ENCODE results near the gene PLCL1. TPM values are rescaled to one million over a fixed set of nuclear protein-coding genes. Genes with fewer than 3 reads are reported as not detected.

PLCL1 gene
- 1.2 and 1.3 TPM in 2 replicates for total RNA-seq
- long read RNA-seq, partial matches to known transcripts: 1 of 2 reads
- long read RNA-seq, other reads (novel, unspliced or antisense): 1 of 2 reads

- Mint-ChIP-seq H3K27me3 (ENCODE audit: unreplicated experiment) (peaks cover 69% of the 10 kb centered on the region), H3K4me3 (ENCODE audit: unreplicated experiment) (peak within 1 kb of the TSS; percentile 88), H3K9me3 (ENCODE audit: unreplicated experiment) (no peaks in the 10 kb centered on the region), H3K27ac (ENCODE audit: unreplicated experiment) (peak within 1 kb of the TSS; percentile 25), H3K36me3 (ENCODE audit: unreplicated experiment) (no peaks in the 10 kb centered on the region), H3K4me1 (ENCODE audit: unreplicated experiment) (peaks cover 15% of the 10 kb centered on the region)
- peak; percentile 95 for DNase-seq (ENCODE audit: extremely low spot score, unreplicated experiment)
- no peak for TF ChIP-seq CTCF (IDR thresholded peaks at IDR 0.05)
Measured at GRCh38 chr2:197804049-197804757, at the start of gene PLCL1. Gene PLCL1 (plus strand): TSS chr2:197804593.

- Mint-ChIP-seq H3K9me3 (ENCODE audit: unreplicated experiment) (peaks cover 4% of the 10 kb centered on the region), H3K4me1 (ENCODE audit: unreplicated experiment) (no peaks in the 10 kb centered on the region), H3K36me3 (ENCODE audit: unreplicated experiment) (no peaks in the 10 kb centered on the region), H3K27ac (ENCODE audit: unreplicated experiment) (no peak overlapping the region), H3K4me3 (ENCODE audit: unreplicated experiment) (no peak overlapping the region), H3K27me3 (ENCODE audit: unreplicated experiment) (peaks cover 37% of the 10 kb centered on the region)
- no peak for DNase-seq (ENCODE audit: extremely low spot score, unreplicated experiment)
- no peak for TF ChIP-seq CTCF (IDR thresholded peaks at IDR 0.05)
Measured at GRCh38 chr2:197759013-197759412, 45.4 kb upstream of the PLCL1 start.

- Mint-ChIP-seq H3K4me1 (ENCODE audit: unreplicated experiment) (no peaks in the 10 kb centered on the region), H3K36me3 (ENCODE audit: unreplicated experiment) (no peaks in the 10 kb centered on the region), H3K4me3 (ENCODE audit: unreplicated experiment) (no peak overlapping the region), H3K27ac (ENCODE audit: unreplicated experiment) (no peak overlapping the region), H3K27me3 (ENCODE audit: unreplicated experiment) (peaks cover 39% of the 10 kb centered on the region), H3K9me3 (ENCODE audit: unreplicated experiment) (peaks cover 4% of the 10 kb centered on the region)
- no peak for TF ChIP-seq CTCF (IDR thresholded peaks at IDR 0.05)
- no peak for DNase-seq (ENCODE audit: extremely low spot score, unreplicated experiment)
Measured at GRCh38 chr2:197759625-197760292, 44.6 kb upstream of the PLCL1 start.

- Mint-ChIP-seq H3K36me3 (ENCODE audit: unreplicated experiment) (no peaks in the 10 kb centered on the region), H3K27ac (ENCODE audit: unreplicated experiment) (no peak overlapping the region), H3K9me3 (ENCODE audit: unreplicated experiment) (peaks cover 4% of the 10 kb centered on the region), H3K4me1 (ENCODE audit: unreplicated experiment) (no peaks in the 10 kb centered on the region), H3K27me3 (ENCODE audit: unreplicated experiment) (peaks cover 40% of the 10 kb centered on the region), H3K4me3 (ENCODE audit: unreplicated experiment) (no peak overlapping the region)
- no peak for TF ChIP-seq CTCF (IDR thresholded peaks at IDR 0.05)
- DNase-seq (ENCODE audit: extremely low spot score, unreplicated experiment): no peak
Measured at GRCh38 chr2:197760293-197760657, 44.1 kb upstream of the PLCL1 start.

- Mint-ChIP-seq H3K36me3 (ENCODE audit: unreplicated experiment) (no peaks in the 10 kb centered on the region), H3K9me3 (ENCODE audit: unreplicated experiment) (no peaks in the 10 kb centered on the region), H3K4me3 (ENCODE audit: unreplicated experiment) (no peak overlapping the region), H3K27ac (ENCODE audit: unreplicated experiment) (no peak overlapping the region), H3K4me1 (ENCODE audit: unreplicated experiment) (no peaks in the 10 kb centered on the region), H3K27me3 (ENCODE audit: unreplicated experiment) (peaks cover 35% of the 10 kb centered on the region)
- TF ChIP-seq CTCF (IDR thresholded peaks at IDR 0.05): peak; percentile 76
- DNase-seq (ENCODE audit: extremely low spot score, unreplicated experiment): no peak
Measured at GRCh38 chr2:197777823-197778407, 26.5 kb upstream of the PLCL1 start.
